Fibroblast of upper back skin (primary cell): Measurements from ENCODE around the gene WNT5B.
"Not testable (repeated sequence)": the region's sequence is repeated elsewhere in the genome, so short reads cannot be mapped to it uniquely, and the experiment has no call there.

ENCODE experiments used
- DNase-seq: peaks from one replicate; pipeline ENCODE4 v3.0.0-alpha.2; 2013

Gene WNT5B

GRCh38 chr12:1692895-1693610 is 64.0 kb downstream of the WNT5B start:
- no peak for DNase-seq

GRCh38 chr12:1695097-1695496 is 66.1 kb downstream of the WNT5B start:
- not testable (repeated sequence) for DNase-seq

GRCh38 chr12:1695886-1696670 is 67.0 kb downstream of the WNT5B start:
- peak; percentile 35 for DNase-seq

- no peak for DNase-seq
Observed at GRCh38 chr12:1696800-1697199, 67.8 kb downstream of the WNT5B start.
